PC-3 (cell line): ENCODE results near the gene TCF7L1. TPM values are rescaled to one million over a fixed set of nuclear protein-coding genes. Genes with fewer than 3 reads are reported as not detected.

Experiments
- ATAC-seq: fragments of 200-7000 bp; cut with Tn5 transposase; 2 replicates; pipeline ENCODE4 v1.9.1; 2020; ENCODE audit warnings: mild to moderate bottlenecking, moderate library complexity
- BruUV-seq: library from RNA; stranded (reverse); fragments of 400-500 nt; replicated peaks from 2 replicates; lab custom pipeline; 2021; lab: Mats Ljungman, UMichigan
- CTCF ChIA-PET: fragments of 300-600 bp; sonication (Branson Sonifier 250); formaldehyde crosslinking; loops from one replicate; lab custom pipeline; 2022; ENCODE audit warnings: antibody characterized with exemption; lab: Charles Lee
- POLR2A ChIA-PET: fragments of 300-600 bp; sonication (Branson Sonifier 250); formaldehyde crosslinking; loops from one replicate; lab custom pipeline; 2022; ENCODE audit warnings: antibody characterized with exemption; ENCODE audit not compliant: unreplicated experiment; lab: Charles Lee
- DNase-seq: peaks from one replicate; pipeline ENCODE4 v3.0.0-alpha.2; 2015
- H2AFZ ChIP-seq: fragments of 300-600 bp; sonication (generic); 2 replicates; pipeline ENCODE4 v1.6.0; 2016; ENCODE audit warnings: antibody characterized with exemption, low read length
- H3F3A ChIP-seq: fragments of 300-600 bp; sonication (generic); one replicate; pipeline ENCODE4 v1.6.0; 2017; ENCODE audit warnings: antibody characterized with exemption, low read length, control low read depth, mild to moderate bottlenecking; ENCODE audit not compliant: unreplicated experiment
- H3K27ac ChIP-seq: fragments of 300-600 bp; sonication (generic); 2 replicates; pipeline ENCODE4 v1.5.1; 2016; ENCODE audit warnings: mild to moderate bottlenecking, low read length
- H3K27me3 ChIP-seq: fragments of 300-600 bp; sonication (generic); 2 replicates; pipeline ENCODE4 v1.6.1; 2016; ENCODE audit warnings: low read length, mixed read lengths
- H3K36me3 ChIP-seq: fragments of 300-600 bp; sonication (generic); 2 replicates; pipeline ENCODE4 v1.6.1; 2016; ENCODE audit warnings: low read depth, mixed run types, low read length, mixed read lengths
- H3K4me1 ChIP-seq: fragments of 300-600 bp; sonication (generic); 2 replicates; pipeline ENCODE4 v1.5.1; 2016; ENCODE audit warnings: low read length; ENCODE audit not compliant: insufficient read depth
- H3K4me2 ChIP-seq: fragments of 300-600 bp; sonication (generic); 2 replicates; pipeline ENCODE4 v1.6.0; 2016; ENCODE audit warnings: low read length
- H3K4me3 ChIP-seq: fragments of 300-600 bp; sonication (generic); 2 replicates; pipeline ENCODE4 v1.5.1; 2016; ENCODE audit warnings: mild to moderate bottlenecking, low read length, mixed read lengths
- H3K79me2 ChIP-seq: fragments of 300-600 bp; sonication (generic); 2 replicates; pipeline ENCODE4 v1.6.1; 2017; ENCODE audit warnings: low read length, mixed read lengths
- H3K9ac ChIP-seq: fragments of 300-600 bp; sonication (generic); 2 replicates; pipeline ENCODE4 v1.6.0; 2016; ENCODE audit warnings: mild to moderate bottlenecking, low read length
- H3K9me2 ChIP-seq: fragments of 300-600 bp; sonication (generic); replicated peaks from 2 replicates; pipeline ENCODE4 v1.6.1; 2016; ENCODE audit warnings: mixed run types, low read length, mixed read lengths
- H3K9me3 ChIP-seq: fragments of 300-600 bp; sonication (generic); 2 replicates; pipeline ENCODE4 v1.6.1; 2016; ENCODE audit warnings: low read length, mixed read lengths
- H4K20me1 ChIP-seq: fragments of 300-600 bp; sonication (generic); 2 replicates; pipeline ENCODE4 v1.6.1; 2016; ENCODE audit warnings: low read length, mixed read lengths
- EZH2 ChIP-seq: fragments of 300-600 bp; sonication (generic); IDR thresholded peaks from one replicate; pipeline ENCODE4 v1.6.1; 2017; ENCODE audit warnings: antibody characterized with exemption, mild to moderate bottlenecking, low read length; ENCODE audit not compliant: unreplicated experiment
- EZH2phosphoT487 ChIP-seq: fragments of 300-600 bp; sonication (generic); IDR thresholded peaks from 2 replicates; pipeline ENCODE4 v1.6.1; 2018; ENCODE audit warnings: mild to moderate bottlenecking, antibody characterized with exemption, low read length, borderline replicate concordance
- intact Hi-C: fragments of 100-400 bp; cut with micrococcal nuclease; formaldehyde crosslinking; loops from 2 replicates; pipeline ENCODE4 v1.9.0; 2023
- total RNA-seq: library from RNA; depleted of rRNA; stranded (reverse); fragments of >200 nt; gene quantifications from 2 replicates; pipeline ENCODE4 v1.2.3, GENCODE V29; 2014
- TF ChIP-seq, protein P1 (sequence below): fragments of 300-600 bp; sonication (generic); conservative IDR thresholded peaks from 2 replicates; pipeline ENCODE4 v1.5.1; 2017; ENCODE audit warnings: antibody characterized with exemption, low read depth, mild to moderate bottlenecking, low read length

TCF7L1 gene
- total RNA-seq, 1 experiment from 2014 or later = 1.8 TPM

DNA sequence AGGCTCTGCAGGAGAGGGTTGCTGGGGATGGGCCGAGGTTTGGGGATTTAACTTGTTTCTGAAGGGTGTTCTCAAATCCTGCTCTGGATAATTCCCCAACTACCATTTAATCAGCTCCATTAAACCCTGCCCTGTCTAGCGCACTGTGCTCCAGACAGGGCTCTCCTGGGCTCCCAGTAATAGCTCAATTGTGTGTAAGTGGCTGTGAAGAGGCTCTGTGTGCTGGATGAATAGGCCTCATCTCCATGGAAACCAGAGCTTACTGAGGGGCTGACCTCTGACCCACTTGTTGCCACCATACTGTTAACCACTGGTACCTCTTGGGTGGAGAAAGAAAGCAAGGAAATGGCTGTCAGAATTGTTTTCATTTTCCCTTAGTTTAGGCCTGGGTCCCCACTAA lies 101.7 kb downstream of the TCF7L1 start:
- Histone ChIP-seq H3F3A (no peaks in the 10 kb centered on the region), H3K9me2 (no peaks in the 10 kb centered on the region), H3K27ac (no peak overlapping the region), H3K36me3 (no peaks in the 10 kb centered on the region), H4K20me1 (no peaks in the 10 kb centered on the region), H3K9ac (no peak overlapping the region), H3K4me2 (no peak overlapping the region), H3K4me1 (no peaks in the 10 kb centered on the region), H3K9me3 (no peaks in the 10 kb centered on the region), H2AFZ (no peak overlapping the region), H3K4me3 (no peak overlapping the region), H3K27me3 (no peaks in the 10 kb centered on the region), H3K79me2 (no peaks in the 10 kb centered on the region)
- intact Hi-C loops = no loop called here
- BruUV-seq = no TSS peak
- ChIA-PET POLR2A (no interaction called here), CTCF (no interaction called here)
- ATAC-seq = no peak
- TF ChIP-seq EZH2 (no peak), EZH2phosphoT487 (no peak)
- TF ChIP-seq, protein P1, sequence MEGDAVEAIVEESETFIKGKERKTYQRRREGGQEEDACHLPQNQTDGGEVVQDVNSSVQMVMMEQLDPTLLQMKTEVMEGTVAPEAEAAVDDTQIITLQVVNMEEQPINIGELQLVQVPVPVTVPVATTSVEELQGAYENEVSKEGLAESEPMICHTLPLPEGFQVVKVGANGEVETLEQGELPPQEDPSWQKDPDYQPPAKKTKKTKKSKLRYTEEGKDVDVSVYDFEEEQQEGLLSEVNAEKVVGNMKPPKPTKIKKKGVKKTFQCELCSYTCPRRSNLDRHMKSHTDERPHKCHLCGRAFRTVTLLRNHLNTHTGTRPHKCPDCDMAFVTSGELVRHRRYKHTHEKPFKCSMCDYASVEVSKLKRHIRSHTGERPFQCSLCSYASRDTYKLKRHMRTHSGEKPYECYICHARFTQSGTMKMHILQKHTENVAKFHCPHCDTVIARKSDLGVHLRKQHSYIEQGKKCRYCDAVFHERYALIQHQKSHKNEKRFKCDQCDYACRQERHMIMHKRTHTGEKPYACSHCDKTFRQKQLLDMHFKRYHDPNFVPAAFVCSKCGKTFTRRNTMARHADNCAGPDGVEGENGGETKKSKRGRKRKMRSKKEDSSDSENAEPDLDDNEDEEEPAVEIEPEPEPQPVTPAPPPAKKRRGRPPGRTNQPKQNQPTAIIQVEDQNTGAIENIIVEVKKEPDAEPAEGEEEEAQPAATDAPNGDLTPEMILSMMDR = no peak
- no peak for DNase-seq

DNA sequence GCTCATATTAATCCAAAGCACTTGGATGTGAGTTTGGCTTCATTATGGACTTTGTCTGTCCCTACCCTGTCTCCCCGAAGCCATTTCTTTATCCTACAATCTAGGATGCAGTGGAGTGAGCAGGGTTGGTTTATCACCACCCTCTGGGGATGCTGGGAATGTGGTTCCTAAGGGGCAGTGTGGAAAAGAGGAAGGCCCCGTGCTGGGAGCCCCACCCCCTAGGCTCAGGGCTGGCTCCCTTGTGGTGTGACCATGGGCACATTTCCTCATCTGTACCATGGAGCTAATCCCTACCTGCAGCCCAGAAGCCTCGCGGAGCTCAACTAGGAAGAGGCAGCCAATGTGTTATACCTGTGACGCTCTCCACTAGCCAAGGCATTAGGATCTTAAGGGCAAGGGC lies 102.1 kb downstream of the TCF7L1 start:
- ChIA-PET CTCF (no interaction called here), POLR2A (no interaction called here)
- intact Hi-C loops = no loop called here

DNA sequence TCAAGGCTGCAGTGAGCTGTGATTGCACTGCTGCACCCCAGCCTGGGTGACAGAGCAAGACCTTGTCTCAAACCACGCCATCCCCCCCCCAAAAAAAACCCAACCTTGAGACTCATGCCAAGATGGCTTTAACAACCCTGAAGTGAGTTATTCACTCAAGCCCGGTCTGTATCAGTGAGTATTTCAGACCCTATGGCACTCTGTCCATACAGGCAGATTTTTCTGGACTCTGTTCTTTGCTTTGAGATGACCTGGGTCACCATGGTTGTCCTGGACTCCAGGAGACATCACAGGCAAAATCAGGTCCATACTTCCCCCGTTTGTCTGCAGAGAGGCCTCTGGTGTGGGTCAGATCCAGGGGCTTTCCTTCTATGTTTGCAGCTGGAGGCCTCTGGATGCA lies 102.9 kb downstream of the TCF7L1 start:
- POLR2A ChIA-PET = no interaction called here
- ATAC-seq = no peak
- no TSS peak for BruUV-seq
- TF ChIP-seq EZH2phosphoT487 = no peak
- TF ChIP-seq, protein P1 = no peak
- TF ChIP-seq EZH2 = no peak
- Histone ChIP-seq H3K36me3 (no peaks in the 10 kb centered on the region), H3K4me1 (no peaks in the 10 kb centered on the region), H3K9me3 (no peaks in the 10 kb centered on the region), H3F3A (no peaks in the 10 kb centered on the region), H4K20me1 (no peaks in the 10 kb centered on the region), H3K4me3 (no peak overlapping the region), H2AFZ (no peak overlapping the region), H3K4me2 (no peak overlapping the region), H3K27ac (no peak overlapping the region), H3K27me3 (no peaks in the 10 kb centered on the region), H3K79me2 (no peaks in the 10 kb centered on the region), H3K9ac (no peak overlapping the region), H3K9me2 (no peaks in the 10 kb centered on the region)
- intact Hi-C loops = no loop called here
- DNase-seq = no peak
- CTCF ChIA-PET = no interaction called here

More for the DNA sequence above, 102.1 kb downstream of the TCF7L1 start:
- H4K20me1 ChIP-seq = no peaks in the 10 kb centered on the region
- TF ChIP-seq EZH2 (no peak), EZH2phosphoT487 (no peak)
- TF ChIP-seq, protein P1 = no peak
- H3K9me3 ChIP-seq = no peaks in the 10 kb centered on the region
- H3K4me2 ChIP-seq = no peak overlapping the region
- H3F3A ChIP-seq = no peaks in the 10 kb centered on the region
- DNase-seq = no peak
- H3K27me3 ChIP-seq = no peaks in the 10 kb centered on the region
- H2AFZ ChIP-seq = no peak overlapping the region
- H3K9me2 ChIP-seq = no peaks in the 10 kb centered on the region
- H3K79me2 ChIP-seq = no peaks in the 10 kb centered on the region
- H3K36me3 ChIP-seq = no peaks in the 10 kb centered on the region
- ATAC-seq = no peak
- H3K4me3 ChIP-seq = no peak overlapping the region
- no TSS peak for BruUV-seq
- H3K9ac ChIP-seq = no peak overlapping the region
- H3K4me1 ChIP-seq = no peaks in the 10 kb centered on the region
- H3K27ac ChIP-seq = no peak overlapping the region
